H1 (cell line): ENCODE data around the gene PDE4B. TPM values are rescaled to one million over a fixed set of nuclear protein-coding genes. Genes with fewer than 3 reads are reported as not detected.

Source experiments
- CTCF ChIA-PET: fragments of 300-600 bp; sonication (Branson Sonifier 250); formaldehyde crosslinking; loops from one replicate; lab custom pipeline; 2021; ENCODE audit not compliant: partially characterized antibody; lab: Charles Lee
- POLR2A ChIA-PET: fragments of 300-600 bp; sonication (Branson Sonifier 250); formaldehyde crosslinking; loops from one replicate; lab custom pipeline; 2021; ENCODE audit warnings: inconsistent platforms; ENCODE audit not compliant: partially characterized antibody; lab: Charles Lee
- DNase-seq, 2 experiments: peaks; one replicate each; pipeline versions ENCODE4 v3.0.0 to v3.0.0-alpha.2; 2010 to 2022; ENCODE audit warnings: low spot score in 2 of 2, low read depth in 1 of 2, mixed read lengths in 1 of 2
- FAIRE-seq: peaks from 2 replicates; lab custom pipeline; 2011; peaks lifted over from hg19 to GRCh38; lab: Jason Lieb, UNC
- H2AFZ ChIP-seq: 2 replicates; pipeline ENCODE4 v1.8.1; 2012; ENCODE audit warnings: low read length, inconsistent platforms
- H2AK5ac ChIP-seq: 2 replicates; pipeline ENCODE4 v1.6.1; 2013; ENCODE audit warnings: low read depth, low read length
- H2BK120ac ChIP-seq: replicated peaks from 2 replicates; pipeline ENCODE3; 2013; ENCODE audit warnings: low read depth, low read length, inconsistent platforms
- H2BK12ac ChIP-seq: 2 replicates; pipeline ENCODE4 v1.6.1; 2013; ENCODE audit warnings: low read depth, low read length
- H2BK15ac ChIP-seq: 2 replicates; pipeline ENCODE4 v1.6.1; 2013; ENCODE audit warnings: low read length
- H2BK20ac ChIP-seq: 2 replicates; pipeline ENCODE4 v1.6.1; 2013; ENCODE audit warnings: low read length
- H2BK5ac ChIP-seq: 2 replicates; pipeline ENCODE4 v1.6.1; 2013; ENCODE audit warnings: low read depth, low read length
- H3K14ac ChIP-seq: 2 replicates; pipeline ENCODE4 v1.6.1; 2013; ENCODE audit warnings: inconsistent platforms; ENCODE audit not compliant: insufficient read length
- H3K18ac ChIP-seq: 2 replicates; pipeline ENCODE4 v1.6.1; 2013; ENCODE audit warnings: low read length; ENCODE audit errors: extremely low read depth
- H3K23ac ChIP-seq: 2 replicates; pipeline ENCODE4 v1.6.1; 2013; ENCODE audit warnings: inconsistent platforms; ENCODE audit not compliant: insufficient read length
- H3K23me2 ChIP-seq: 2 replicates; pipeline ENCODE4 v1.6.1; 2013; ENCODE audit warnings: low read depth, low read length
- H3K27ac ChIP-seq: 2 replicates; pipeline ENCODE4 v1.6.1; 2011; ENCODE audit warnings: low read depth, low read length, inconsistent platforms
- H3K27me3 ChIP-seq, 4 experiments: replicated peaks in 1 of 4; 1 replicate in 1 of 4; 2 replicates in 3 of 4; pipeline versions ENCODE4 v1.6.1 to v1.8.1; 2011 to 2013; ENCODE audit warnings: low read length in 3 of 4, mild to moderate bottlenecking in 3 of 4, inconsistent platforms in 2 of 4, mixed read lengths in 2 of 4, moderate library complexity in 1 of 4; ENCODE audit not compliant: control insufficient read depth in 3 of 4, insufficient read depth in 3 of 4; ENCODE audit errors: extremely low read depth in 1 of 4
- H3K36me3 ChIP-seq, 4 experiments: 2 replicates each; pipeline versions ENCODE4 v1.6.1 to v1.8.1; 2011 to 2013; ENCODE audit warnings: mild to moderate bottlenecking in 4 of 4, low read length in 3 of 4, moderate library complexity in 2 of 4, control low read depth in 1 of 4, inconsistent platforms in 1 of 4; ENCODE audit not compliant: insufficient read depth in 4 of 4, control insufficient read depth in 2 of 4
- H3K4ac ChIP-seq: replicated peaks from 2 replicates; pipeline ENCODE3; 2013; ENCODE audit warnings: low read length, low read depth, mixed read lengths, inconsistent platforms; ENCODE audit not compliant: insufficient read length
- H3K4me1 ChIP-seq, 4 experiments: replicated peaks in 1 of 4; 1 replicate in 1 of 4; 2 replicates in 3 of 4; pipeline versions ENCODE4 v1.6.1 to v1.8.1; 2011 to 2013; ENCODE audit warnings: low read length in 3 of 4, inconsistent platforms in 2 of 4, mixed read lengths in 1 of 4; ENCODE audit not compliant: insufficient read depth in 4 of 4, control insufficient read depth in 3 of 4
- H3K4me2 ChIP-seq, 2 experiments: 2 replicates each; pipeline versions ENCODE4 v1.6.1 to v1.8.1; 2011 to 2013; ENCODE audit warnings: low read depth in 2 of 2, low read length in 2 of 2, control low read depth in 1 of 2, inconsistent platforms in 1 of 2, mild to moderate bottlenecking in 1 of 2; ENCODE audit not compliant: insufficient read depth in 1 of 2
- H3K4me3 ChIP-seq, 4 experiments: fragments of 200-600, 300-600 bp in 1 of 4; sonication (generic), shearing (Covaris generic), sonication (Bioruptor Twin) in 1 of 4; 2 replicates each; pipeline versions ENCODE4 v1.5.1 to v1.8.1; 2011 to 2016; ENCODE audit warnings: low read length in 4 of 4, low read depth in 3 of 4, control low read depth in 2 of 4, inconsistent platforms in 2 of 4, mild to moderate bottlenecking in 2 of 4, mixed read lengths in 1 of 4, moderate library complexity in 1 of 4; ENCODE audit not compliant: insufficient read depth in 2 of 4; ENCODE audit errors: extremely low read depth in 1 of 4
- H3K56ac ChIP-seq: replicated peaks from 2 replicates; pipeline ENCODE3; 2013; ENCODE audit warnings: low read depth, mild to moderate bottlenecking, mixed read lengths, low read length, inconsistent platforms; ENCODE audit not compliant: insufficient read length
- H3K79me1 ChIP-seq: 2 replicates; pipeline ENCODE4 v1.6.1; 2013; ENCODE audit warnings: low read depth, low read length, control low read depth
- H3K79me2 ChIP-seq, 2 experiments: 2 replicates each; pipeline versions ENCODE4 v1.6.1 to v1.8.1; 2012 to 2013; ENCODE audit warnings: low read length in 2 of 2, mild to moderate bottlenecking in 2 of 2, inconsistent platforms in 1 of 2; ENCODE audit not compliant: insufficient read depth in 2 of 2, control insufficient read depth in 1 of 2
- H3K9ac ChIP-seq, 4 experiments: replicated peaks in 1 of 4; 1 replicate in 1 of 4; 2 replicates in 3 of 4; pipeline versions ENCODE4 v1.6.1 to v1.8.1; 2011 to 2013; ENCODE audit warnings: low read depth in 3 of 4, low read length in 3 of 4, control low read depth in 2 of 4, mild to moderate bottlenecking in 2 of 4, moderate library complexity in 2 of 4, inconsistent platforms in 1 of 4; ENCODE audit errors: extremely low read depth in 1 of 4
- H3K9me3 ChIP-seq, 2 experiments: 2 replicates each; pipeline versions ENCODE4 v1.6.1 to v1.8.1; 2012 to 2013; ENCODE audit warnings: mild to moderate bottlenecking in 2 of 2, moderate library complexity in 2 of 2, control low read depth in 1 of 2, inconsistent platforms in 1 of 2, low read depth in 1 of 2, low read length in 1 of 2, mixed read lengths in 1 of 2; ENCODE audit not compliant: insufficient read depth in 2 of 2
- H4K20me1 ChIP-seq, 2 experiments: replicated peaks in 1 of 2; 2 replicates each; pipeline versions ENCODE3 to v1.8.1; 2011 to 2013; ENCODE audit warnings: inconsistent platforms in 2 of 2, low read length in 2 of 2, mild to moderate bottlenecking in 1 of 2; ENCODE audit not compliant: insufficient read depth in 2 of 2, control insufficient read depth in 1 of 2
- H4K5ac ChIP-seq: 2 replicates; pipeline ENCODE4 v1.6.1; 2013; ENCODE audit warnings: low read length, low read depth, mixed read lengths, inconsistent platforms; ENCODE audit not compliant: insufficient read length
- H4K8ac ChIP-seq: 2 replicates; pipeline ENCODE4 v1.8.0; 2013; ENCODE audit warnings: mild to moderate bottlenecking, moderate library complexity, low read length, inconsistent platforms; ENCODE audit not compliant: insufficient read depth; ENCODE audit errors: extremely low read depth
- H4K91ac ChIP-seq: replicated peaks from 2 replicates; pipeline ENCODE3; 2013; ENCODE audit warnings: low read length, mixed read lengths, inconsistent platforms; ENCODE audit not compliant: insufficient read length
- RXRA ChIP-seq: IDR thresholded peaks from 2 replicates; pipeline ENCODE4 v1.6.1; 2011; ENCODE audit warnings: low read depth, mild to moderate bottlenecking, low read length, moderate library complexity; ENCODE audit not compliant: insufficient read depth
- WGBS, 2 experiments: shearing (Covaris generic) in 1 of 2; methylation state at CpG; one replicate each; pipeline versions ENCODE4 v1.1.6 to v1.1.7; 2013 to 2015; ENCODE audit warnings: low lambda C conversion rate in 2 of 2, mixed read lengths in 2 of 2, inconsistent platforms in 1 of 2, low coverage in 1 of 2, missing lambda C conversion rate in 1 of 2; ENCODE audit not compliant: insufficient replicate concordance in 2 of 2, insufficient coverage in 1 of 2, insufficient read length in 1 of 2; ENCODE audit errors: extremely low coverage in 1 of 2, missing lambda C conversion rate in 1 of 2; 5-methylcytosine and 5-hydroxymethylcytosine counted together
- polyA plus RNA-seq, 7 experiments: library from polyadenylated mRNA; depleted of rRNA in 3 of 7; stranded (reverse) in 5 of 7; unstranded in 2 of 7; fragments of >200 nt in 5 of 7; fragments of 200-250 nt in 2 of 7; gene quantifications; 1 replicate in 5 of 7; 2 replicates in 1 of 7; 4 replicates in 1 of 7; pipeline versions ENCODE4 v1.2.1 to v1.2.3, GENCODE V29; 2011 to 2013; ENCODE audit warnings: missing spikeins in 2 of 7, mixed read lengths in 2 of 7
- total RNA-seq: library from RNA; stranded (reverse); fragmentation: NEBNext Ultra II Directional; extraction: Animal tissue kit (Norgen Biotek cat#: 25700); gene quantifications from 2 replicates; pipeline ENCODE4 v1.2.1, GENCODE V29; 2021

PDE4B gene
- total and polyA plus RNA-seq, 2 of the 8 experiments (the other 6 are each of a cell fraction or from before 2014, with no cell fraction given): 5.0 to 15.1 TPM

DNA sequence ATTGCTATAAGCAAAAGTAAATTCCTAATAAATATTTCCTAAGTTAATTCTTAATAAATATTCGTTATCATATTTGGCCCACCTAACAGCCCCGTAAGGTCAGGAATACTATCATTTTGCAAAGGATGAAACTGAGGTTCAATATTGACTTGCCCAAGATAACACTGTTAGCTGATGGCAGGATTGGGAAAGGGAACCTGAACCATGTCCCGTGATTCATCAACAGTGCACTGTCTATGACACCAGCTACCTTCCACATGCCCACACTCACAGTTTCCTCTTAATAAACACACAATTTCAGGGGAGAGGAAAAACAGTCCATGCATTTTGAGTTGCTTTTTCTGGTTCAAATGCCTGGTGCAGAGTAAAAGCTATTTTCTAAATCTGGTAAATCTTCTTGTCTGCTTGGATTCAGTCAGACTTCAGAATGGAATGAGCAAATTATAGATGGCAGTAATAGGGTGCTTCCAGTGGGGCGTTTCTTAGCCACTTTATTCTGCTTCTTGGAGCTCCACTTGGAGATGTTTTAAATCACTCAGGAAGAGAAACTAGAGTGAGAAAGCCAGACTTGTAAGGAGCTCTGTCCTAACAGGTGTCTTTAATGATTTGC is 354.6 kb downstream of the PDE4B start:
- Histone ChIP-seq H3K9me3 (no peaks in the 10 kb centered on the region), H4K5ac (no peak overlapping the region), H3K27ac (no peak overlapping the region), H4K8ac (no peak overlapping the region), H3K4ac (no peak overlapping the region), H3K23ac (no peak overlapping the region), H4K91ac (no peak overlapping the region), H3K79me1 (no peaks in the 10 kb centered on the region), H2BK12ac (no peak overlapping the region), H3K9ac (no peak overlapping the region), H3K27me3 (no peaks in the 10 kb centered on the region), H2AFZ (no peak overlapping the region), H2BK5ac (no peak overlapping the region), H3K4me1 (no peaks in the 10 kb centered on the region), H2AK5ac (no peak overlapping the region), H3K23me2 (no peaks in the 10 kb centered on the region), H3K4me2 (no peak overlapping the region), H3K18ac (no peak overlapping the region), H2BK15ac (no peak overlapping the region), H3K79me2 (no peaks in the 10 kb centered on the region), H3K14ac (no peak overlapping the region), H2BK20ac (no peak overlapping the region), H3K56ac (no peak overlapping the region), H4K20me1 (no peaks in the 10 kb centered on the region), H3K4me3 (no peak overlapping the region), H3K36me3 (no peaks in the 10 kb centered on the region)
- POLR2A ChIA-PET: no interaction called here
- no peak for DNase-seq
- 95% methylated on average over 4 of the region's 4 CpGs; no CpG with 5 or more reads in 1 of the 2 experiments for WGBS, 2 experiments
- CTCF ChIA-PET: interaction anchor here (0.5 to 1.7 kb wide), 4 partner anchors 14 to 503 kb away, joined by 3 read pairs; no protein-coding TSS in a partner anchor
- FAIRE-seq: no peak
- no peak for TF ChIP-seq RXRA
- TF ChIP-seq, all 59 proteins: peak for 0
- H2BK120ac ChIP-seq: no peak overlapping the region
